ENCODE results near the gene BAHCC1. TPM values are rescaled to one million over a fixed set of nuclear protein-coding genes. Genes with fewer than 3 reads are reported as not detected.

Gene BAHCC1
- total RNA-seq, 1 experiment from 2014 or later: 9.9 TPM

DNA sequence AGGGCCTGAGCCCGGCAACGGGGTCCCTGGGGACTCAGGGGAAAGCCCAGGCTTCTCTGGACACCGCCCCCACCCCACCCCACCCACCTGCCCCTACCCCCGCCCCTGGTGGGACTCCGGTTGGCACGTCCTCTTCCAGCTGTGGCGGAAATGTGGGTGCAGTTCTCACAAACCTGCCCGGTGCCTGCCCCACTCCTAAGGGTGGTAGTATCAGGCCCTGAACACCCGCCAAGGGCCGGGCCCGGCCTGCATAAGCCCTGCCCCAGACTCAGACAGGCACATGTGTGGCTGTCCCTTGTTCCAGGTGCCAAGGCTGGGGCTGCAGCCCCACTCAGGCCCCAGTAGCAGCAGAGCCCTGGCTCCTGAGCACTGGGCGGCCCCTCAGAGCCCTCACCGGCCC is 59.2 kb downstream of the BAHCC1 start:
- Histone ChIP-seq H3K27ac (ENCODE audit: low read length) (no peak overlapping the region), H2AFZ (ENCODE audit: low read length) (no peak overlapping the region), H3K4me3 (ENCODE audit: low read length) (no peak overlapping the region), H3K79me2 (ENCODE audit: low read length) (no peaks in the 10 kb centered on the region), H3K36me3 (ENCODE audit: low read depth, low read length) (no peaks in the 10 kb centered on the region), H4K20me1 (ENCODE audit: low read length) (no peaks in the 10 kb centered on the region), H3K4me2 (ENCODE audit: low read length) (no peak overlapping the region), H3F3A (ENCODE audit: low read length, unreplicated experiment) (no peaks in the 10 kb centered on the region), H3K9me2 (replicated peaks; ENCODE audit: low read length) (no peaks in the 10 kb centered on the region), H3K4me1 (ENCODE audit: insufficient read depth, low read length) (no peaks in the 10 kb centered on the region), H3K27me3 (ENCODE audit: low read length) (no peaks in the 10 kb centered on the region), H3K9ac (ENCODE audit: low read length) (no peak overlapping the region), H3K9me3 (ENCODE audit: low read length) (no peaks in the 10 kb centered on the region)
- ChIA-PET CTCF (no interaction called here), POLR2A (ENCODE audit: unreplicated experiment) (no interaction called here)
- no TSS peak for BruUV-seq (replicated peaks)
- no peak for DNase-seq
- TF ChIP-seq EZH2 (IDR thresholded peaks at IDR 0.05; ENCODE audit: low read length, unreplicated experiment) (no peak), EZH2phosphoT487 (IDR thresholded peaks at IDR 0.05; ENCODE audit: borderline replicate concordance, low read length) (no peak)
- TF ChIP-seq, protein P1, sequence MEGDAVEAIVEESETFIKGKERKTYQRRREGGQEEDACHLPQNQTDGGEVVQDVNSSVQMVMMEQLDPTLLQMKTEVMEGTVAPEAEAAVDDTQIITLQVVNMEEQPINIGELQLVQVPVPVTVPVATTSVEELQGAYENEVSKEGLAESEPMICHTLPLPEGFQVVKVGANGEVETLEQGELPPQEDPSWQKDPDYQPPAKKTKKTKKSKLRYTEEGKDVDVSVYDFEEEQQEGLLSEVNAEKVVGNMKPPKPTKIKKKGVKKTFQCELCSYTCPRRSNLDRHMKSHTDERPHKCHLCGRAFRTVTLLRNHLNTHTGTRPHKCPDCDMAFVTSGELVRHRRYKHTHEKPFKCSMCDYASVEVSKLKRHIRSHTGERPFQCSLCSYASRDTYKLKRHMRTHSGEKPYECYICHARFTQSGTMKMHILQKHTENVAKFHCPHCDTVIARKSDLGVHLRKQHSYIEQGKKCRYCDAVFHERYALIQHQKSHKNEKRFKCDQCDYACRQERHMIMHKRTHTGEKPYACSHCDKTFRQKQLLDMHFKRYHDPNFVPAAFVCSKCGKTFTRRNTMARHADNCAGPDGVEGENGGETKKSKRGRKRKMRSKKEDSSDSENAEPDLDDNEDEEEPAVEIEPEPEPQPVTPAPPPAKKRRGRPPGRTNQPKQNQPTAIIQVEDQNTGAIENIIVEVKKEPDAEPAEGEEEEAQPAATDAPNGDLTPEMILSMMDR (conservative IDR thresholded peaks at IDR 0.05; ENCODE audit: low read depth, low read length): no peak
- intact Hi-C loops (cut with micrococcal nuclease): no loop called here
- no peak for ATAC-seq

DNA sequence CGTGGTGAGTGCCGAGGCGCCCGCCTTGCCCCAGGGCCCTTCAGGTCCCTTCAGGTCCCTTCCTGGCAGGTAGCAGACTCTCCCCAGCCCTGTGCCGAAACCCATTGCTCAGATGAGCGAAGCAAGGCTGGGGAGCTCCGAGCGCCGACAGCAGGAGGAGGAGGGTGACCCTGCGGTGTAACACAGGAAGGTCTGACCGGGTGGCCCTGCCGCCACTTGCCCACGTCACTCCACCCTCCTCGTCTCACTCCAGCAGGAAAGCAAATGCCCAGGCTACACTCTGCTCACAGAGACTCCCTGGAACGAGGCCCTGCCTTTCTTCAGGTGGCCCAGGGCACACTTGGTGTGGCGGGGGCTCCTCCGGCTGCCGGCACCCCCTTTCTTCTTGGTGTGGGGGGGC is 60.1 kb downstream of the BAHCC1 start:
- Histone ChIP-seq H4K20me1 (ENCODE audit: low read length) (no peaks in the 10 kb centered on the region), H3K79me2 (ENCODE audit: low read length) (no peaks in the 10 kb centered on the region), H3K4me2 (ENCODE audit: low read length) (no peak overlapping the region), H3K4me1 (ENCODE audit: insufficient read depth, low read length) (no peaks in the 10 kb centered on the region), H3K9me2 (replicated peaks; ENCODE audit: low read length) (no peaks in the 10 kb centered on the region), H3K27me3 (ENCODE audit: low read length) (no peaks in the 10 kb centered on the region), H2AFZ (ENCODE audit: low read length) (no peak overlapping the region), H3K27ac (ENCODE audit: low read length) (no peak overlapping the region), H3K9me3 (ENCODE audit: low read length) (no peaks in the 10 kb centered on the region), H3K4me3 (ENCODE audit: low read length) (no peak overlapping the region), H3K36me3 (ENCODE audit: low read depth, low read length) (no peaks in the 10 kb centered on the region), H3F3A (ENCODE audit: low read length, unreplicated experiment) (no peaks in the 10 kb centered on the region), H3K9ac (ENCODE audit: low read length) (no peak overlapping the region)
- ChIA-PET POLR2A (ENCODE audit: unreplicated experiment) (no interaction called here), CTCF (no interaction called here)
- intact Hi-C loops (cut with micrococcal nuclease): no loop called here
- ATAC-seq (no peak), DNase-seq (no peak)
- BruUV-seq (replicated peaks): no TSS peak
- TF ChIP-seq EZH2phosphoT487 (IDR thresholded peaks at IDR 0.05; ENCODE audit: borderline replicate concordance, low read length) (no peak), EZH2 (IDR thresholded peaks at IDR 0.05; ENCODE audit: low read length, unreplicated experiment) (no peak)
- TF ChIP-seq, protein P1 (conservative IDR thresholded peaks at IDR 0.05; ENCODE audit: low read depth, low read length): no peak

DNA sequence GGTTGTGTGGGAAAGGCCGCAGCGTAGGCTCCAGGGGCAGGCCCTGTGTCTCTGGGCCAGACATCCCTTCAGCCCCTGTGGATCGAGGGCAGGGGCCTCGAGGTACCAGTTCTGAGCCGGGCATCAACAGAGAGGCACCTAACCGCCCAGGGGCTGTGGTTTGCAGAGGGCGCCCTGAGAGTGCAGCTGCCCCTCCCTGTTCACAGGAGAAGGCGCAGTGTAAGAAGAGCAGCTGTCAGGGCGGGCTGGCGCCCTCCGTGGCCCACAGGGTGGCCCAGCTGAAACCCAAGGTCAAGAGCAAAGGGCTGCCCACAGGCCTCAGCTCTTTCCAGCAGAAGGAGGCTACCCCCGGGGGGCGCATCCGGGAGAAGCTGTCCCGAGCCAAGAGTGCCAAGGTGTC is 60.8 kb downstream of the BAHCC1 start:
- TF ChIP-seq EZH2 (IDR thresholded peaks at IDR 0.05; ENCODE audit: low read length, unreplicated experiment): no peak
- no peak for TF ChIP-seq EZH2phosphoT487 (IDR thresholded peaks at IDR 0.05; ENCODE audit: borderline replicate concordance, low read length)
- TF ChIP-seq, protein P1 (conservative IDR thresholded peaks at IDR 0.05; ENCODE audit: low read depth, low read length): no peak
- intact Hi-C loops (cut with micrococcal nuclease): no loop called here
- H3K27me3 ChIP-seq (ENCODE audit: low read length): no peaks in the 10 kb centered on the region
- no peak overlapping the region for H3K4me3 ChIP-seq (ENCODE audit: low read length)
- H3K4me1 ChIP-seq (ENCODE audit: insufficient read depth, low read length): no peaks in the 10 kb centered on the region
- ChIA-PET POLR2A (ENCODE audit: unreplicated experiment) (no interaction called here), CTCF (no interaction called here)
- DNase-seq: no peak
- no peaks in the 10 kb centered on the region for H3K9me2 ChIP-seq (replicated peaks; ENCODE audit: low read length)
- no peaks in the 10 kb centered on the region for H3K79me2 ChIP-seq (ENCODE audit: low read length)
- no peaks in the 10 kb centered on the region for H3F3A ChIP-seq (ENCODE audit: low read length, unreplicated experiment)
- no peaks in the 10 kb centered on the region for H3K36me3 ChIP-seq (ENCODE audit: low read depth, low read length)
- ATAC-seq: no peak
- no peaks in the 10 kb centered on the region for H4K20me1 ChIP-seq (ENCODE audit: low read length)
- no TSS peak for BruUV-seq (replicated peaks)
- H3K4me2 ChIP-seq (ENCODE audit: low read length): no peak overlapping the region
- no peak overlapping the region for H3K9ac ChIP-seq (ENCODE audit: low read length)
- H3K27ac ChIP-seq (ENCODE audit: low read length): no peak overlapping the region
- no peaks in the 10 kb centered on the region for H3K9me3 ChIP-seq (ENCODE audit: low read length)
- no peak overlapping the region for H2AFZ ChIP-seq (ENCODE audit: low read length)
